Myocyte (in vitro differentiated cells): ENCODE measurements around the gene PPP1R2. TPM values are rescaled to one million over a fixed set of nuclear protein-coding genes. Genes with fewer than 3 reads are reported as not detected.
A peak's percentile ranks its signal among the peaks of the same experiment; 100 is the strongest.

Experiments used
- DNase-seq: peaks from one replicate; pipeline ENCODE4 v3.0.0-alpha.2; 2012; ENCODE audit warnings: low read depth
- total RNA-seq: library from RNA; depleted of rRNA; stranded (reverse); fragments of >200 nt; gene quantifications from 2 replicates; pipeline ENCODE4 v1.2.3, GENCODE V29; 2014

The PPP1R2 gene
- total RNA-seq, 1 donor from 2014 or later: 82.2 TPM

DNA sequence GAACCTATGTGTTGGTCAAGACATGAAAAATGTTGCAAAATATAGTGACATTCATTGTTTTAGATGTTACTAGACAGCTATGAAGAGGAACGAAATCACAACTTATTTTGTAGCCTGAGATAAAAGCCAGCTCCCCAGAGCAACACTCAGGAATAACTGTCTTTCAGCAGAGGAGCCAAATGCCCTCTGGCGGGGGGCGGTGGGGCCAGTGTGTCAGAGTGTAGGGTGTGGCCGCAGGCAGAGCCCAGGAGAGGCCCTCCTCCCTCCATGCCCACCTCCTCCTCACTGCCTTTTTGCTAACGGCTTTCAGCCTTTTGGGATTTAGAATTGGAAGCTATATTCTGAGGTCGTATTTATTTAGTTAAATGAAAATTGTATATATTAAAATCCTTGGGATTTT lies 23.7 kb upstream of the PPP1R2 start:
- no peak for DNase-seq

GRCh38 chr3:195565716-195566115 lies 22.6 kb upstream of the PPP1R2 start:
- DNase-seq: no peak

DNA sequence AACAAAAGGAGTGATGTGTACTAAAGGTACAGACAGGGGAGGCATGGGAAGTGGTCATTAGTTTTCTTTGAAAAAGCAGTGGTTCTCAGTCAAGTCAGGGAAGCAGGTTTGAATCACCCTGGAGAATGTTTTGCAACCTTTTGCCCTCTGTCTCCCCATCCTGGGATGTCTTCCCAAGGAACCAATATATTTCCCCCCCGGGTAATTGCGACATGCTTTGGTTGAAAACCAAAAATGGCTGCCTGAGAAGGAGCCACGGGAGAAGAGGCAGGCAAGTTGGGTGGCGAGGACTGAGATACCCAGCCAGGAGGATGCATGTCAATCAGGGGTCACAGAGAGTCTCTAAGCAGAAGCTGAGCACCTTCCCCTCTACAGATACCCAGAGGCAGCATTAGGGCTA lies 20.2 kb upstream of the PPP1R2 start:
- DNase-seq: no peak

DNA sequence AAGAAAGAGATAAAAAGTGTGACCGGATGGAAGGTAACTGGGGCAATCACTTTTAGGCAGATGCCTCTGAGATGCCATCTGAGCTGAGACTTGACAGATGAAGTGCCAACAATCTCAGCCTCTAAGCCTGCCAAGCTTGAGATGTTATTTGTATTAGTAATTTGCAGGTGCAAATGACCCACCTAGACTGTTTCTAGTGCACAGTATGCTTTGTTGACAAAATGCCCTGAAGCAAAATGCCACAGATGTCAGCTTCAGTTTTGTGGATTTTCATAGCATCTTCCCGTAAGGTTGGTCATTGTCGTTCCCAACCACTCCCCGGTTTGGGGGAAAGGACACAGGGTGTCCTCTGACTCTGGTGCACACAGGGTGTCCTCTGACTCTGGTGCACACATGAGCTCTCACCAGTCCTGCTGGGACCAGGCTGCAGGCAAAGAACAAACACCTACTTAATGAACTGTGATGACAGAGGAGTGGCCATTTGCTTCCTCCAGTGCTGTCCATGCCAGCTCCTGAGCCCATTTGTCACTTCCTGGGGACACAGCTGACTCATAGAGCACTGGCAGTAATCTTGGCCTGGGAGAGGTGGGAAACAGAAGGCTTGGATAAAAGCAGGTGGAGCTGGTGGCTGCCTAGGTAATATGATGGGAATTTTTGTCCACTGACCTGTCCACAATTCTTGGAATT lies 16.7 kb upstream of the PPP1R2 start:
- peak; percentile 32 for DNase-seq

- DNase-seq: peak; percentile 85
Observed at GRCh38 chr3:195558602-195559001, 15.5 kb upstream of the PPP1R2 start.

- DNase-seq: no peak
Observed at GRCh38 chr3:195557322-195557721, 14.2 kb upstream of the PPP1R2 start.

GRCh38 chr3:195556390-195556789 lies 13.3 kb upstream of the PPP1R2 start:
- DNase-seq: no peak

GRCh38 chr3:195555110-195555509 lies 12.0 kb upstream of the PPP1R2 start:
- DNase-seq: no peak

DNA sequence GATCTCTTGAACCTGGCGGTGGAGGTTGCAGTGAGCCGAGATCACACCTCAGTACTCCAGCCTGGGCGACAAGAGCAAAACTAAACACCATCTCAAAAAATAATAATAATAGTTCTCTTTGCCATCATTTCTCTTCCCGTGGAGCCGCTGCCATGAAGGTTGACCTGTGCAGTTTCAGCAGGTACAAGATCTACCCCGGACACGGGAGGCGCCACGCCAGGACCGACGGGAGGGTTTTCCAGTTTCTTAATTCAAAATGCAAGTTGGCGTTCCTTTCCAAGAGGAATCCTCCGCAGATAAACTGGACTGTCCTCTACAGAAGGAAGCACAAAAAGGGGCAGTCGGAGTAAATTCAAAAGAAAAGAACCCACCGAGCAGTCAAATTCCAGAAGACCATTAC lies 11.3 kb upstream of the PPP1R2 start:
- no peak for DNase-seq

GRCh38 chr3:195553268-195553667 lies 10.1 kb upstream of the PPP1R2 start:
- DNase-seq: no peak

DNA sequence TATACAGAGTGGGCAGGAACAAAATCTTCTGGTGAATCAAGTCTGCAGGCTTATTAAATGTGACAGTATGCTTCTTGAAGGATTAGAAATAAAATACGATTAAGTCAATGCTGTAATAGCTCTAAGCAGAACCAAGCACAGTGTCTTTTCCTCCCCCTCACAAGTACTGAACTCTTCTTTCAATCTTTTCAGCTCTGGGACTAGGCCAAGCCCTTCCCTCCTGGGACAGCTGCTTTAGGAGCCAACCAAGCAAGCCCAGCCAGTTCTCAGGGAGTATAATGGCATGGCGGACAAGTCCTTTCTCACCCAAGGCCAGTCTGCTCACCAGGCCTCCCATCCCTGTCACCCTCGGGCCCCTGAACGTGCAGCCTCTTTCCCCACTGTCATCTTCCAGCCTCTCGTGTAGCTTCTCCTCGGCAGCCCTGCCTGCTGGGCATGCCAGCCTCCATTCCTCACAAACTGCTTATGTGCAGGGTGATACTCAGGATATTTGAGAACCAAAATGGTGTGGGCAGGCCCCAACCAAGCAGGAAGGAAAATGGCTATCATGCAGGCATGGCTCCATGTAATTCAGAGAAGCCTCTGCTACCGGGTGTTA lies 8.4 kb upstream of the PPP1R2 start:
- DNase-seq: peak; percentile 80

DNA sequence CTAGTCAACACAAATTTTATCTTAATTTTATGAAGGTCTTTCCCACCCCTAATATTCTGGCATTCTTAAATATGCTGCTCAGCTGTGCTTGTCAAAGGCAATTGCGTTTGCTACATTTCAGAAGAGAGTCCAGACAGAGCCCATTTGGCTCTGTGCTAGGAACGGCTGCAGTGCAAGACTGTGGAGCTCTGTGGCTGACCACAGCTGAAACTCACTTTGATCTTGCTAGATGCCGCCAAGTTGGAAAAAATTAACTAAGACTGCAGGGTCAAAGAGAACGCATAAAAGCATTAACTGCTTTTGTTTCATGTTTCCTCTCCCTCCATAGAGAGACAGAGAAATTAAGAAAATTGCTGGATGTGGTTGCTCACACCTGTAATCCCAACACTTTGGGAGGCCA lies 7.6 kb upstream of the PPP1R2 start:
- peak; percentile 47 for DNase-seq

DNA sequence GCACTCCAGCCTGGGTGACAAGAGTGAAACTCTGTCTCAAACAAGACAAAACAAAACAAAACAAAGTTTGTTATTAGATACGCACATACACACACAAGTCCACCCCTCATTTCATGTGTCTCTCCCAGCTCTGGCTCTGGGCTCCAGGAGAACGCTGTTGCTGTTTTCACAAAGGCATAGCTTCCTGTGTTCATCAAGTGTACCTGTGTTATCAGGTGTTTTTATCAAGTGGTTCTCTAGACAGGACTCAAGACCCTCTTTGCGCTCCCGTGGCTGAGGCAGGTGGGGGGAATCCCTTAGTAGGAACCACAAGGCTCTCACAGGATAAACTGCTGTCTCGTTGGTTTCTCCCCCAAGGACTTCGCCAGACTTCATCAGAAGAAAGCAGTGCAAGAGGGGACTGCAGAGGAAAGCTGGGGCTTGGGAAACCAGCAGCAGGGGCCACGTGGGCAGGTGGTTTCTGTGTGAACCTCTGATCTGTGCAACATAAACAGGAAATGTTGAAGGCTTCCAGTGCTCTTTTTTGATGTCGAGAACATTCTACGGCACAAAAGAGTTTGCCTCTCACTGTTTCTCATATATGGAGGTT lies 6.9 kb upstream of the PPP1R2 start:
- DNase-seq: no peak

DNA sequence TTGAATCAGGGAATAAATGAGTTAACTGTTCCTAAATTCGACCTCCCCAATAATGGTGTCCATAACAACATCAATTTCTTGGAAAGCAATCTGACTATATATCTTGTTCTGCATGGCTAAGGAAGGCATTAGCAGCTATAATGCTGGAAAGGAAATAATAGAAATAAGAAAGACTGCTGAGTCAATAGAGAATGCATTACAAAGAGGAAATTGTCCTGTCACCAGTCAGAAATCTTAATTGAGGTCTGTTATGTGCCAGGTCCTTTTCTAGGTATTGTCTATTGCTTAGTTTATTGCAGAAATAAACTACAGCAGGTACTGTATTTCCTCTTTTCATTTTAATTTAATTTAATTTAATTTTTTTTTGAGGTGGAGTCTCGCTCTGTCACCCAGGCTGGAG lies 5.9 kb upstream of the PPP1R2 start:
- no peak for DNase-seq

DNA sequence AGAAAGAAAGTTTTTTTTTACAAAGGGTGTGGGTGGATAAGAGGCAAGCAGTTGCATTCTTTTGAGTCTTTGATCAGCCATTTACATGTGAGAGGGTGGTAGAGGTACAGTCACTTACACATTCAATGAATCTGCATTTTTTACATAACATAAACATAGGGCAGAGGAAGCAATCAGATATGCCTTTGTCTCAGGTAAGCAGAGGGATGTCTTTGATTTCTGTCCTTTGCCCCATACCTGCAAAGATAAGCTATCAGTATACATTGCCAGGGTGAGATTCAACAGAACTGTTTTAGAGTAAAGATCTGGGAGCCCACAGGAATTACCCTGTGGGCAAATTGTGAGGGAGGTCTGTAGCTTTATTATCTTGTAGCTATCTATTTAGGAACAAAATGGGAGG lies 5.4 kb upstream of the PPP1R2 start:
- no peak for DNase-seq

GRCh38 chr3:195548006-195548405 lies 4.9 kb upstream of the PPP1R2 start:
- DNase-seq: no peak

GRCh38 chr3:195546130-195546560 lies 3.0 kb upstream of the PPP1R2 start:
- peak; percentile 75 for DNase-seq

GRCh38 chr3:195544634-195545033 lies 1.5 kb upstream of the PPP1R2 start:
- no peak for DNase-seq

DNA sequence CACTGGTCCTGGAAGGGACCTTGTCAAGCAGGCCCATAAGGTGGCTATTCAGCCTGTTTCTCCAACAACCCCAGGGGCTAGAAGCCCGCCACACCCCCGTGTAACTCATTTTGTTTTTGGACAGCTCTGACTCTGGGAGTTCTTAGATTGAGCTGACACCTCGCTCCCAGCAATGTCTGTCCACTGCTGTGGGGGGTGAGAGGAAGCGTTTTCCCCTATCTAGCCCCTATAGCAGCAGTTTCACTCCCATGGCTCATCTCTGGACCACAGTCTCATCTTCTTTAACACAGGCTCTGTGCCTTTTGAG lies 1.1 kb upstream of the PPP1R2 start:
- DNase-seq: no peak

GRCh38 chr3:195543500-195544229 lies 540 bp upstream of the PPP1R2 start:
- no peak for DNase-seq

DNA sequence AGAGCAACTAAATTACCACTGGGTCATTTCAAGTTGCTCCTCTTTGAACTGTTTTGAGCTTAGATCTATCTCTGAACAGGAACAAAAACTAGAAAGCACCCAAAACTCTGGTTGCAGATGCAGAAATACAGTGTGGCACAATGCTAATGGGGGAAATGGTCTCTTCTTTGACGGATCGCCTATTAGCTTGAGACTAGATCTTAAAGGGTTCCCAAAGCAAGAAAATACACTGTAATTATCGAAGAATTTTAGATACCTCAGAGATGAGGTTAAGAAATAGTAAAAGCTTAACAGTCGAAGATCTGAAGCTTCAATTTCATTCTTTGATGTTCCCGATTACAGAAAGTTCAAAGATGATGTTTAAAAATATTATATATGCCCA lies 818 bp downstream of the PPP1R2 start:
- no peak for DNase-seq

- no peak for DNase-seq
Observed at GRCh38 chr3:195540511-195540910, 2.6 kb downstream of the PPP1R2 start.
